HepG2 (cell line): ENCODE results near the gene SMNDC1. TPM values are rescaled to one million over a fixed set of nuclear protein-coding genes. Genes with fewer than 3 reads are reported as not detected.

Experiments used
- ATAC-seq: fragments of 200-7000 bp; cut with Tn5 transposase; 3 replicates; pipeline ENCODE4 v1.9.1; 2020; ENCODE audit warnings: mild to moderate bottlenecking, moderate library complexity
- BruUV-seq: library from RNA; stranded (reverse); fragments of 400-500 nt; replicated peaks from 2 replicates; lab custom pipeline; 2021; lab: Mats Ljungman, UMichigan
- CTCF ChIA-PET: fragments of 300-600 bp; formaldehyde crosslinking; extraction: SDS; loops from one replicate; lab custom pipeline; 2021; ENCODE audit warnings: low total read pairs, inconsistent platforms, low intra/inter-chr PET ratio; lab: Yijun Ruan, JAX
- POLR2A ChIA-PET: fragments of 350-600 bp; sonication (Branson Sonifier 250); formaldehyde crosslinking; loops from one replicate; lab custom pipeline; 2020; ENCODE audit warnings: antibody characterized with exemption, inconsistent platforms; lab: Yijun Ruan, JAX
- DNase-seq: peaks from one replicate; pipeline ENCODE4 v3.0.0-alpha.2; 2015; ENCODE audit warnings: low spot score
- FAIRE-seq: peaks from 3 replicates; lab custom pipeline; 2011; peaks lifted over from hg19 to GRCh38; lab: Jason Lieb, UNC
- H2AFZ ChIP-seq: one replicate; pipeline ENCODE4 v1.6.1; 2011; ENCODE audit warnings: low read length, inconsistent platforms
- H3K27ac ChIP-seq: fragments of 300-600 bp; 3 replicates; pipeline ENCODE4 v1.8.0; 2011; ENCODE audit warnings: mixed run types, mild to moderate bottlenecking, mixed read lengths, low read length, inconsistent platforms; ENCODE audit not compliant: insufficient read depth; ENCODE audit errors: extremely low read length
- H3K27me3 ChIP-seq, 2 experiments: fragments of 200-600 bp in 1 of 2; 2 replicates in 1 of 2; 3 replicates in 1 of 2; pipeline versions ENCODE4 v1.6.0 to v1.8.0; 2011; ENCODE audit warnings: low read length in 2 of 2, mild to moderate bottlenecking in 2 of 2, moderate library complexity in 2 of 2, inconsistent platforms in 1 of 2; ENCODE audit not compliant: insufficient read depth in 2 of 2, control insufficient read depth in 1 of 2
- H3K36me3 ChIP-seq, 2 experiments: fragments of 200-600 bp in 1 of 2; replicated peaks in 1 of 2; 2 replicates in 1 of 2; 3 replicates in 1 of 2; pipeline versions ENCODE4 v1.5.1 to v1.8.0; 2011; ENCODE audit warnings: low read length in 2 of 2, inconsistent platforms in 1 of 2; ENCODE audit not compliant: insufficient read depth in 2 of 2, control insufficient read depth in 1 of 2
- H3K4me1 ChIP-seq: 2 replicates; pipeline ENCODE4 v1.5.1; 2012; ENCODE audit warnings: low read length, inconsistent platforms; ENCODE audit not compliant: insufficient read depth
- H3K4me2 ChIP-seq: 2 replicates; pipeline ENCODE4 v1.6.0; 2011; ENCODE audit warnings: low read depth, low read length, inconsistent platforms
- H3K4me3 ChIP-seq, 3 experiments: fragments of 200-600 bp in 1 of 3; sonication (generic), shearing (Covaris generic) in 1 of 3; replicated peaks in 1 of 3; 2 replicates each; pipeline ENCODE4 v1.5.1; 2011 to 2016; ENCODE audit warnings: low read length in 3 of 3, inconsistent platforms in 2 of 3, low read depth in 2 of 3, mild to moderate bottlenecking in 2 of 3, control low read depth in 1 of 3, mixed read lengths in 1 of 3; ENCODE audit not compliant: insufficient read depth in 1 of 3
- H3K79me2 ChIP-seq: one replicate; pipeline ENCODE4 v1.6.1; 2011; ENCODE audit warnings: low read length, inconsistent platforms; ENCODE audit not compliant: insufficient read depth
- H3K9ac ChIP-seq: 2 replicates; pipeline ENCODE4 v1.6.0; 2011; ENCODE audit warnings: mild to moderate bottlenecking, low read depth, low read length, inconsistent platforms; ENCODE audit not compliant: insufficient read depth
- H3K9me3 ChIP-seq: 2 replicates; pipeline ENCODE4 v1.5.1; 2012; ENCODE audit warnings: mild to moderate bottlenecking, low read length
- H4K20me1 ChIP-seq: 2 replicates; pipeline ENCODE4 v1.6.0; 2011; ENCODE audit warnings: inconsistent platforms, mild to moderate bottlenecking, low read length, moderate library complexity; ENCODE audit not compliant: insufficient read depth
- REXO4 ChIP-seq: sonication (generic); formaldehyde crosslinking; IDR thresholded peaks from 2 replicates; pipeline ENCODE4 v1.8.0; 2022; ENCODE audit warnings: missing genetic modification reagents, mild to moderate bottlenecking, borderline replicate concordance
- ZNF17 ChIP-seq: sonication (generic); formaldehyde crosslinking; IDR thresholded peaks from 2 replicates; pipeline ENCODE4 v1.5.0; 2020; ENCODE audit warnings: mild to moderate bottlenecking, missing genetic modification reagents
- ZNF605 ChIP-seq: sonication (generic); formaldehyde crosslinking; IDR thresholded peaks from 2 replicates; pipeline ENCODE4 v1.8.0; 2022; ENCODE audit warnings: mild to moderate bottlenecking, missing genetic modification reagents
- WGBS: methylation state at CpG from one replicate; pipeline ENCODE4 v1.1.6; 2017; ENCODE audit warnings: low lambda C conversion rate; 5-methylcytosine and 5-hydroxymethylcytosine counted together
- in situ Hi-C: cut with HindIII; loops from 2 replicates; pipeline ENCODE4 v1.10.0; 2017; ENCODE audit warnings: low pct_unique_long_range_greater_than_20kb; ENCODE audit not compliant: extremely low pct_ligation_motif_present
- intact Hi-C: fragments of 100-400 bp; cut with micrococcal nuclease; formaldehyde crosslinking; loops from one replicate; pipeline ENCODE4 v1.10.0; 2022; ENCODE audit not compliant: unreplicated experiment
- polyA plus RNA-seq, 8 experiments: library from polyadenylated mRNA; depleted of rRNA in 3 of 8; stranded (reverse) in 7 of 8; unstranded in 1 of 8; fragments of >200 nt; fragmentation: Illumina TruSeq in 4 of 8; extraction: Trizol in 4 of 8; gene quantifications; 2 replicates each; pipeline versions ENCODE4 v1.2.1 to v1.2.3, GENCODE V29; 2011 to 2016; ENCODE audit warnings: low read depth in 4 of 8, missing spikeins in 1 of 8, mixed read lengths in 1 of 8; ENCODE audit not compliant: insufficient read depth in 1 of 8
- total RNA-seq, 5 experiments: library from RNA; depleted of rRNA; stranded (reverse); fragments of >200 nt; fragmentation: Illumina TruSeq; extraction: Trizol; gene quantifications; 2 replicates each; pipeline ENCODE4 v1.2.3, GENCODE V29; 2016; ENCODE audit warnings: low read depth in 1 of 5
- TF ChIP-seq, protein P1 (sequence below): sonication (generic); formaldehyde crosslinking; conservative IDR thresholded peaks from 2 replicates; pipeline ENCODE4 v1.4.0; 2020; ENCODE audit warnings: missing genetic modification reagents
- TF ChIP-seq, protein P2 (sequence below): IDR thresholded peaks from 2 replicates; pipeline ENCODE4 v1.6.1; 2016; ENCODE audit warnings: missing compliant biosample characterization, missing genetic modification reagents, borderline replicate concordance
- TF ChIP-seq, protein P3 (sequence below): IDR thresholded peaks from 2 replicates; pipeline ENCODE4 v1.6.1; 2018; ENCODE audit warnings: missing genetic modification reagents

The SMNDC1 gene
- total and polyA plus RNA-seq, 2 of the 13 experiments (the other 11 are each of a cell fraction or from before 2014, with no cell fraction given), result 7.8 to 8.9 TPM

DNA sequence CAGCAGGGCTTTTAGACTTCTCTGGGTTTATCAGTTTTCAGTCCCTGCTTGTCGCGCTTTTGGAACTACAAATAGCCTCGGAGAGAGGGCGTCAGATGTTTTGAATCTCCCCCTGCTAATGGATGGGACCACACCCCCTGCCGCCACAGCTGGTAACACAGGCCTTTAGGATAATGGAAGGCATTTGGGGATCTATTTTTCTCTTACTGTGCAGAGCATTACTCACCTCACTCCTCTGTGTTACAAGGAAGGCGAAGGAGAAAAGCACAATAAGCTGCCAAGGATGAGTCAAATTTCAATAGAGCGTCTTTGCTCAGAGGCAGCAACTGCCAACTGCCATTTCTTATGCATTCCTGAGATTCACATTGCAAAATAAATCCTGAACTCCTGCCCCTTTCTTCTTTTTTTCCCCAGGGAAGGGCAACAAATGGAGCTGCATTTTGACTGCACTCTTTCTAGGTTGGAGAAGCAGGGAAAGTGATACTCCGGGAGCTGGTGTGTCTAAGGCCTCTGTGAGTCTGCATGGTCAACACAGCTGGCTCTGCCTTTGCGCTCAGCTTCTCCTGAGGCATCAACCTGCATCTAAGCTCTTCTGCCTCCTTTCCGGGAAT, 31.5 kb upstream of the SMNDC1 start:
- ATAC-seq (no peak), FAIRE-seq (no peak), DNase-seq (no peak)
- Histone ChIP-seq H3K9ac (no peak overlapping the region), H4K20me1 (no peaks in the 10 kb centered on the region), H3K4me2 (no peak overlapping the region), H3K27ac (no peak overlapping the region), H3K36me3 (no peaks in the 10 kb centered on the region), H2AFZ (no peak overlapping the region), H3K27me3 (peaks cover 0 to 15% of the 10 kb centered on the region in 2 experiments; a peak in 3 of 5 replicates), H3K9me3 (no peaks in the 10 kb centered on the region), H3K79me2 (no peaks in the 10 kb centered on the region), H3K4me3 (no peak overlapping the region), H3K4me1 (no peaks in the 10 kb centered on the region)
- TF ChIP-seq, protein P1, sequence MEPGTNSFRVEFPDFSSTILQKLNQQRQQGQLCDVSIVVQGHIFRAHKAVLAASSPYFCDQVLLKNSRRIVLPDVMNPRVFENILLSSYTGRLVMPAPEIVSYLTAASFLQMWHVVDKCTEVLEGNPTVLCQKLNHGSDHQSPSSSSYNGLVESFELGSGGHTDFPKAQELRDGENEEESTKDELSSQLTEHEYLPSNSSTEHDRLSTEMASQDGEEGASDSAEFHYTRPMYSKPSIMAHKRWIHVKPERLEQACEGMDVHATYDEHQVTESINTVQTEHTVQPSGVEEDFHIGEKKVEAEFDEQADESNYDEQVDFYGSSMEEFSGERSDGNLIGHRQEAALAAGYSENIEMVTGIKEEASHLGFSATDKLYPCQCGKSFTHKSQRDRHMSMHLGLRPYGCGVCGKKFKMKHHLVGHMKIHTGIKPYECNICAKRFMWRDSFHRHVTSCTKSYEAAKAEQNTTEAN (CRISPR knock-in tag), result no peak
- TF ChIP-seq ZNF17 (CRISPR knock-in tag), result no peak
- TF ChIP-seq ZNF605, result no peak
- TF ChIP-seq REXO4 (CRISPR knock-in tag), result no peak
- TF ChIP-seq, protein P2, sequence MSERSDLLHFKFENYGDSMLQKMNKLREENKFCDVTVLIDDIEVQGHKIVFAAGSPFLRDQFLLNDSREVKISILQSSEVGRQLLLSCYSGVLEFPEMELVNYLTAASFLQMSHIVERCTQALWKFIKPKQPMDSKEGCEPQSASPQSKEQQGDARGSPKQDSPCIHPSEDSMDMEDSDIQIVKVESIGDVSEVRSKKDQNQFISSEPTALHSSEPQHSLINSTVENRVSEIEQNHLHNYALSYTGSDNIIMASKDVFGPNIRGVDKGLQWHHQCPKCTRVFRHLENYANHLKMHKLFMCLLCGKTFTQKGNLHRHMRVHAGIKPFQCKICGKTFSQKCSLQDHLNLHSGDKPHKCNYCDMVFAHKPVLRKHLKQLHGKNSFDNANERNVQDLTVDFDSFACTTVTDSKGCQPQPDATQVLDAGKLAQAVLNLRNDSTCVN, result no peak
- TF ChIP-seq, protein P3, sequence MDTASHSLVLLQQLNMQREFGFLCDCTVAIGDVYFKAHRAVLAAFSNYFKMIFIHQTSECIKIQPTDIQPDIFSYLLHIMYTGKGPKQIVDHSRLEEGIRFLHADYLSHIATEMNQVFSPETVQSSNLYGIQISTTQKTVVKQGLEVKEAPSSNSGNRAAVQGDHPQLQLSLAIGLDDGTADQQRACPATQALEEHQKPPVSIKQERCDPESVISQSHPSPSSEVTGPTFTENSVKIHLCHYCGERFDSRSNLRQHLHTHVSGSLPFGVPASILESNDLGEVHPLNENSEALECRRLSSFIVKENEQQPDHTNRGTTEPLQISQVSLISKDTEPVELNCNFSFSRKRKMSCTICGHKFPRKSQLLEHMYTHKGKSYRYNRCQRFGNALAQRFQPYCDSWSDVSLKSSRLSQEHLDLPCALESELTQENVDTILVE (CRISPR knock-in tag), result no peak
- POLR2A ChIA-PET, result no interaction called here
- intact Hi-C loops (no loop called here), in situ Hi-C loops (no loop called here)
- no TSS peak for BruUV-seq
- WGBS, result 23% methylated on average over 10 of the region's 10 CpGs
- CTCF ChIA-PET, result no interaction called here
